ENCODE measurements around the gene RPRD2. TPM values are rescaled to one million over a fixed set of nuclear protein-coding genes. Genes with fewer than 3 reads are reported as not detected.
A peak's percentile ranks its signal among the peaks of the same experiment; 100 is the strongest.

The RPRD2 gene
- total and polyA plus RNA-seq, 9 of the 15 experiments (the other 6 are each of a cell fraction or from before 2014, with no cell fraction given), result 1.5 to 21.6 (median 7.7) TPM

- ChIA-PET CTCF (ENCODE audit: low intra/inter-chr PET ratio) (no interaction called here), POLR2A (interaction anchor here (0.6 to 1.0 kb wide), 2 partner anchors 10 to 86 kb away, joined by 3 to 4 read pairs; no protein-coding TSS in a partner anchor)
- Histone ChIP-seq H3K4me1 (replicated peaks in 1 of 2; ENCODE audit: control insufficient read depth in 2 of 2, insufficient read depth in 2 of 2, low read length in 2 of 2) (peaks cover 4 to 24% of the 10 kb centered on the region in 2 experiments), H3K9me3 (replicated peaks; ENCODE audit: control insufficient read depth, insufficient read depth, low read depth, low read length) (no peaks in the 10 kb centered on the region), H3K9ac (ENCODE audit: insufficient read depth in 1 of 2, low read depth in 2 of 2, low read length in 2 of 2) (no peak overlapping the region), H3K27me3 (ENCODE audit: control insufficient read depth in 2 of 2, insufficient read depth in 2 of 2, low read length in 2 of 2) (no peaks in the 10 kb centered on the region), H3K27ac (ENCODE audit: extremely low read depth, low read depth, low read length) (no peak overlapping the region), H3K4me2 (ENCODE audit: insufficient read depth, low read length) (no peak overlapping the region), H3K4me3 (no peak overlapping the region), H2AFZ (ENCODE audit: low read depth, low read length) (no peak overlapping the region), H3K36me3 (ENCODE audit: control insufficient read depth, insufficient read depth, low read length) (peaks cover 38% of the 10 kb centered on the region), H3K9me1 (ENCODE audit: control insufficient read depth, insufficient read depth, low read length) (no peaks in the 10 kb centered on the region), H3K79me2 (ENCODE audit: control insufficient read depth, insufficient read depth, low read length) (no peaks in the 10 kb centered on the region), H4K20me1 (replicated peaks; ENCODE audit: control insufficient read depth, insufficient read depth, low read length) (no peaks in the 10 kb centered on the region)
- intact Hi-C loops (cut with micrococcal nuclease), result no loop called here
- TF ChIP-seq PBX2 (CRISPR knock-in tag; IDR thresholded peaks at IDR 0.05; ENCODE audit: low read depth), result no peak
- TF ChIP-seq PBX2 (tag; conservative IDR thresholded peaks at IDR 0.05; ENCODE audit: low read depth), result 0 out of 2 replicates have a peak, but pooled peaks have one; percentile 8
- no peak for TF ChIP-seq ZC3H4 (CRISPR knock-in tag; IDR thresholded peaks at IDR 0.05; ENCODE audit: borderline replicate concordance)
- FAIRE-seq, result no peak
- 39% methylated on average over 4 of the region's 4 CpGs for WGBS (ENCODE audit: insufficient coverage, low coverage, missing lambda C conversion rate)
- in situ Hi-C loops (cut with MboI), result no loop called here
- ATAC-seq, result no peak
- DNase-seq (ENCODE audit: extremely low read depth in 1 of 4, low spot score in 3 of 4), result no peak
- BruUV-seq (replicated peaks), result no TSS peak
Measured at GRCh38 chr1:150474869-150475268, 110.9 kb downstream of the RPRD2 start.
